IMR-90 (cell line): ENCODE data around the gene CTRB1.

Experiments
- CHD1 ChIP-seq: IDR thresholded peaks from 2 replicates; pipeline ENCODE4 v1.6.1; 2012; ENCODE audit warnings: low read depth, low read length, improper control_type of control experiment
- CTCF ChIP-seq: conservative IDR thresholded peaks from 2 replicates; pipeline ENCODE4 v1.5.1; 2012; ENCODE audit warnings: mild to moderate bottlenecking, low read depth, low read length, improper control_type of control experiment
- MAFK ChIP-seq: IDR thresholded peaks from 2 replicates; pipeline ENCODE4 v1.6.1; 2012; ENCODE audit warnings: low read depth, low read length, improper control_type of control experiment
- POLR2A ChIP-seq: IDR thresholded peaks from 2 replicates; pipeline ENCODE4 v1.6.1; 2012; ENCODE audit warnings: mild to moderate bottlenecking, low read depth, low read length
- RFX5 ChIP-seq: IDR thresholded peaks from 2 replicates; pipeline ENCODE4 v1.8.0; 2012; ENCODE audit warnings: low read depth, mild to moderate bottlenecking, low read length, moderate library complexity
- TF ChIP-seq, protein P1 (sequence below): fragments of 150-350 bp; IDR thresholded peaks from 2 replicates; pipeline ENCODE4 v1.6.1; 2016; ENCODE audit warnings: low read depth, mild to moderate bottlenecking, low read length, moderate library complexity, borderline replicate concordance

DNA sequence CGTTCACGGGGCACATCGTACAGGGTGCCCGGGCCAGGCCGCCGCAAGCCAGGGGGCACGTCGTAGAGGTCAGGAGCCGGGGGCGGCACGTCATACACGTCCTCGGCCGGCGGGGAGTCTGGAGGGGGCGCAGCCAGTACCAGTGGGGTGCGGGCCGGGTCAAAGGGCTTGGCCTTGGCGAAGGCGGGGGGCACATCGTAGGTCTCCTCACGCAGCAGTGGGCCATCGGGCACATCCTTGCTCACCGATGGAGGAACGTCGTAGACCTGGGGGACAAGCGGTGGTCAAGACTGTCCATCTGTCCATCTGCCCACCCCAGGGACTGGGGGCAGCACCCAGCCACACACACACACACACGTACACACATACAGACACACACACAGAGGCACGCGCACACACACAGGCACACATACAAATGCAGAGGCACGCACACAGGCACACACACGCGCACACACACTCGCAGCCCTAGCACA, 17.0 kb downstream of the CTRB1 start:
- TF ChIP-seq CTCF (no peak), CHD1 (no peak), POLR2A (no peak), MAFK (no peak), RFX5 (no peak)
- TF ChIP-seq, protein P1, sequence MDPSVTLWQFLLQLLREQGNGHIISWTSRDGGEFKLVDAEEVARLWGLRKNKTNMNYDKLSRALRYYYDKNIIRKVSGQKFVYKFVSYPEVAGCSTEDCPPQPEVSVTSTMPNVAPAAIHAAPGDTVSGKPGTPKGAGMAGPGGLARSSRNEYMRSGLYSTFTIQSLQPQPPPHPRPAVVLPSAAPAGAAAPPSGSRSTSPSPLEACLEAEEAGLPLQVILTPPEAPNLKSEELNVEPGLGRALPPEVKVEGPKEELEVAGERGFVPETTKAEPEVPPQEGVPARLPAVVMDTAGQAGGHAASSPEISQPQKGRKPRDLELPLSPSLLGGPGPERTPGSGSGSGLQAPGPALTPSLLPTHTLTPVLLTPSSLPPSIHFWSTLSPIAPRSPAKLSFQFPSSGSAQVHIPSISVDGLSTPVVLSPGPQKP: no peak
